DMS 273 (cell line): Measurements from ENCODE around the gene ZG16.

ENCODE experiments used
- DNase-seq: peaks from one replicate; lab custom pipeline; 2025; ENCODE audit not compliant: unreplicated experiment; lab: John Stamatoyannopoulos, UW

ZG16 gene

GRCh38 chr16:29820271-29820701 lies 42.2 kb downstream of the ZG16 start, which contains the start of gene MVP:
MVP (plus strand) TSS chr16:29820462; CDS start chr16:29830550, 10,088 bp downstream.
- peak; percentile 92 for DNase-seq

DNA sequence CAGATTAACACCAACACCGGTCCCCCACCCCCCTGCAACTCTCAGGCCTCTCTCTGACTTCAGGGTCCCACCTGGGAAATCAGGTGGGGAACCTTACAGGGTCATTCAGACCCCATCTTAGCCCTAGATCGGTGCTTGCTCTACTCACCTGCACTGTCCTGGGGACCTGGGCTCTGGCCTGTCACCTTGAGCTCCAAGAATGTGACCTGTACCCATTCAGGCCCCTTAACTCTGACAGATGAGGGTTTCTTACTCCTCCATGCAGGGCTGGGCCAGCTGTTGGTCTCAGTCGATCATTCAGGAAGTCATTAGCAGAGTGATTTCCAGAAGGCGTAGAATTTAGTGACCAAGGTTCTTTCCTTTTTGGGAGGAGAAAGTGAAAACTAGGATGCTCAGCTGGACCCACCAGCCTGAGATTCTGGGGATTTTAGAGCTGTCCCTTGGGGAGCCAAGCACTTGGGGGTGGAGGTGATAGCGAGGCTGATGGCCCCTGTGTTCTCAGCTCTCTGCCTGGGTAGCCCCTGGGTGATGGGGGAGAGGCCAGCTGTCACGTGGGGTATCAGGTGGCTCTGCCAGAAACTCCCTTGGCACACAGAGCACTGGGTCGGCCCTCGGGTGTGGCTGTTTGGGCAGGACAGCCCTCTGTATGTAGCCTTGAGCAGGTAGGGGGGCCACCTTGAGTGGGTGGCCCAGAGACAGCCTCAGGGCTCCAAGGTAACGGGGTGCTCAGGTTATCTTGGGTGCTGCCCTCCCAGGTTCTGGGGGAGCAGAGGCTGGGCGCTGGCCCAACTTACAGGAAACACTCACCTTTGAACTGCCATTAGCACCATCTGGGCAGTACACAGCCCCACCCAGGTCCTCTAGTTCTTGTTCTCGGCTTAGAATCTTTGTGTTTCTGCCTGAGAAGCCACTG lies 42.9 kb downstream of the ZG16 start:
- DNase-seq: peak; percentile 71

DNA sequence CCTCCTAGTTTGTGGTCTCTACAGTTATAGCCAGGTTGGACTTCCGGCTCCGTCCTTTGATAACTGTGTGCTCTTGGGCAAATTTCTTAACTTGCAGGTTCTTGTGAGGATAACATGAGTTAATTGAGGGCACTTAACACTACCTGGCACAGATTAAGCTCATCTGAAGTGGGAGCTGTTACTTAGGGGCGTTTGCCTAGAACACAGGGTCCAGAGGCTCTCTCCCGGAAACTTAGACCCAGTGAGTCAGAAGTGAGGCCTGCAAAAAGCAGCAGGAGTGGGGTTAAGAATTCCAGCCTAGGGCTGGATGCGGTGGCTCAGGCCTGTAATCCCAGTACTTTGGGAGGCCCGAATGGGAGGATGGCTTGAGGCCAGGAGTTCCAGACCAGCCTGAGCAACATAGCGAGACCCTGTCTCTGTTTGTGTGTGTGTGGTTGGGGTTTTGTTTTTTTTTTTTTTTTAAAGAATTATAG lies 43.6 kb downstream of the ZG16 start:
- no peak for DNase-seq

GRCh38 chr16:29824589-29825144 lies 46.6 kb downstream of the ZG16 start:
- no peak for DNase-seq

GRCh38 chr16:29825145-29826044 lies 47.3 kb downstream of the ZG16 start:
- DNase-seq: peak; percentile 99

DNA sequence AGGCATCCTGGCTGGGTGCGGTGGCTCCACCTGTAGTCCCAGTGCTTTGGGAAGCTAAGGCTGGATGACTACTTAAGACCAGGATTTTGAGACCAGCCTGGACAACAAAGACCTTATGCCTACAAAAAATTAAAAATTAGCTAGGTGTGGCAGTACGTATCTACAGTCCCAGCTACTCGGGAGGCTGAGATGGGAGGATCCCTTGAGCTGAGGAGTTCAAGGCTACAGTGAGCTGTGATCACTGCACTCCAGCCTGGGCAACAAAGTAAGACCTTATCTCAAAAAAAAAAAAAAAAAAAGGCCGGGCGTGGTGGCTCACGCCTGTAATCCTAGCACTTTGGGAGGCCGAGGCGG lies 48.3 kb downstream of the ZG16 start:
- DNase-seq: no peak

DNA sequence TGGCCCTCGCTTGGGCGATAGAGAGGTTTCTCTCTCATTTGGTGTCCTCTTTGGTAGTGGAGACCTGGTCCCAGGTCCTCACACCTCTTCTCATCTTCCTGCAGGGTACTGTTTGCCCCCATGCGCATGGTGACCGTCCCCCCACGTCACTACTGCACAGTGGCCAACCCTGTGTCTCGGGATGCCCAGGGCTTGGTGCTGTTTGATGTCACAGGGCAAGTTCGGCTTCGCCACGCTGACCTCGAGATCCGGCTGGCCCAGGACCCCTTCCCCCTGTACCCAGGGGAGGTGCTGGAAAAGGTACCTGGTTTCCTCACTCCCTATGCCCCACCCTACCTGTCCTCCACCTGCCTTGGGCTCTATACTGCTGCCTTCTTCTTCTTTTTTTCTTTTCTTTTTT lies 52.7 kb downstream of the ZG16 start:
- DNase-seq: no peak

DNA sequence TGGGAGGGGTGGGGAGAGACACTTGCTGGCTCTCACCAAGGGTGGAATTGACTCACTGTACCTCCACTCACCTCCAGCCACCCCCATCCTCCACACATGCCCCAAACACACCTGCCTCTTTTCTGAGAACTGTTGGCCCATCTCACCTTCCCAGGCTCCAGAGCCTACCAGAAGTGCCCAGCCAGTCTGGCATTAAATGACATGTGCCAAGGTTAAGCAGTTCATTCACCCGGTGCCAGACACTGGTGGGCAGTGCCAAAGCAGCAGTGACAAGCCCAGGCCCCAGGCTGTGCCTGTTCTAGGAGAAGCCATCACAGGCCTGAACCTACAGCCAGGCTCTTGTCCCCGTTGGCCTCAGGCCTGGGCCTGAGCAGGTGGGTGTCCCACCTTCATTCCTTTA lies 53.4 kb downstream of the ZG16 start:
- no peak for DNase-seq
